ENCODE data around the gene SRGAP3.

DNA sequence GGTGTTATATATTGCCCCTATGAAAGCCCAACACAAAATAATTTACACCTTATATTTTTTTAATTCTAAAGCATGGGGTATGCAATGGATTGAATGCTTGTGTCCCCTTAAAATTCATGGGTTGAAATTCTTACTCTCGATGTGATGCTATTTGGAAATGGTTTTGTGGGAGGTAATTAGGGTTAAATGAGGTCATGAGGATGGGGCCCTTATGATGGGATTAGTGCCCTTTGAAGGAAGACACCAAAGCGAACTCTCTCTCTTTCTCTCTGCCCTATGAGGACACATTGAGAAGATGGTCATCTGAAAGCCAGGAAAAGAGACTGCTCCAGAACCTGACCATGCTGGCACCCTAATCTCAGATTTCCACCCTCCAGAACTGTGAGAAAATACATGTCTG lies 7.6 kb upstream of the SRGAP3 start:
- TF ChIP-seq, protein P1, sequence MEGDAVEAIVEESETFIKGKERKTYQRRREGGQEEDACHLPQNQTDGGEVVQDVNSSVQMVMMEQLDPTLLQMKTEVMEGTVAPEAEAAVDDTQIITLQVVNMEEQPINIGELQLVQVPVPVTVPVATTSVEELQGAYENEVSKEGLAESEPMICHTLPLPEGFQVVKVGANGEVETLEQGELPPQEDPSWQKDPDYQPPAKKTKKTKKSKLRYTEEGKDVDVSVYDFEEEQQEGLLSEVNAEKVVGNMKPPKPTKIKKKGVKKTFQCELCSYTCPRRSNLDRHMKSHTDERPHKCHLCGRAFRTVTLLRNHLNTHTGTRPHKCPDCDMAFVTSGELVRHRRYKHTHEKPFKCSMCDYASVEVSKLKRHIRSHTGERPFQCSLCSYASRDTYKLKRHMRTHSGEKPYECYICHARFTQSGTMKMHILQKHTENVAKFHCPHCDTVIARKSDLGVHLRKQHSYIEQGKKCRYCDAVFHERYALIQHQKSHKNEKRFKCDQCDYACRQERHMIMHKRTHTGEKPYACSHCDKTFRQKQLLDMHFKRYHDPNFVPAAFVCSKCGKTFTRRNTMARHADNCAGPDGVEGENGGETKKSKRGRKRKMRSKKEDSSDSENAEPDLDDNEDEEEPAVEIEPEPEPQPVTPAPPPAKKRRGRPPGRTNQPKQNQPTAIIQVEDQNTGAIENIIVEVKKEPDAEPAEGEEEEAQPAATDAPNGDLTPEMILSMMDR (IDR thresholded peaks at IDR 0.05): no peak
- TF ChIP-seq POLR2A (IDR thresholded peaks at IDR 0.05): no peak
- TF ChIP-seq POLR2AphosphoS5 (IDR thresholded peaks at IDR 0.05): no peak
- no peak for TF ChIP-seq EP300 (IDR thresholded peaks at IDR 0.05)
